ENCODE results near the gene DNAJC28.

GRCh38 chr21:33488936-33489335 lies 2.6 kb downstream of the DNAJC28 start:
- no peak for TF ChIP-seq CTCF (conservative IDR thresholded peaks at IDR 0.05)
- TF ChIP-seq ZFX (IDR thresholded peaks at IDR 0.05): no peak
